MV-4-11 (cell line): Measurements from ENCODE around the gene TMEM167A.

Experiments used
- DNase-seq: peaks from one replicate; lab custom pipeline; 2025; lab: John Stamatoyannopoulos, UW

TMEM167A gene

GRCh38 chr5:83076742-83077661 is at the start of gene TMEM167A, which contains the start of gene XRCC4:
TMEM167A (minus strand) TSS chr5:83077394; CDS start chr5:83077323, 71 bp downstream.
XRCC4 (plus strand) TSS chr5:83077547; CDS start chr5:83104920, 27,373 bp downstream.
- DNase-seq = peak; percentile 99

- no peak for DNase-seq
Measured at GRCh38 chr5:83126501-83126900, 49.3 kb upstream of the TMEM167A start.

- DNase-seq = no peak
Measured at GRCh38 chr5:83125560-83125959, 48.4 kb upstream of the TMEM167A start.

- DNase-seq = no peak
Measured at GRCh38 chr5:83124593-83124992, 47.4 kb upstream of the TMEM167A start.

GRCh38 chr5:83118976-83119375 is 41.8 kb upstream of the TMEM167A start:
- DNase-seq = no peak

- DNase-seq = no peak
Measured at GRCh38 chr5:83118471-83118870, 41.3 kb upstream of the TMEM167A start.

- DNase-seq = no peak
Measured at GRCh38 chr5:83115816-83116215, 38.6 kb upstream of the TMEM167A start.

- no peak for DNase-seq
Measured at GRCh38 chr5:83109380-83109779, 32.2 kb upstream of the TMEM167A start.

GRCh38 chr5:83107692-83108420 is 30.7 kb upstream of the TMEM167A start:
- DNase-seq = no peak

- DNase-seq = no peak
Measured at GRCh38 chr5:83104021-83104420, 26.8 kb upstream of the TMEM167A start.

GRCh38 chr5:83102364-83102980 is 25.3 kb upstream of the TMEM167A start:
- no peak for DNase-seq

- no peak for DNase-seq
Measured at GRCh38 chr5:83101514-83101913, 24.3 kb upstream of the TMEM167A start.

GRCh38 chr5:83099445-83099844 is 22.3 kb upstream of the TMEM167A start:
- no peak for DNase-seq

- DNase-seq = no peak
Measured at GRCh38 chr5:83099001-83099400, 21.8 kb upstream of the TMEM167A start.

GRCh38 chr5:83097689-83098231 is 20.6 kb upstream of the TMEM167A start:
- no peak for DNase-seq

GRCh38 chr5:83096660-83097339 is 19.6 kb upstream of the TMEM167A start:
- DNase-seq = peak; percentile 17

GRCh38 chr5:83095957-83096539 is 18.9 kb upstream of the TMEM167A start:
- DNase-seq = peak; percentile 1

- no peak for DNase-seq
Measured at GRCh38 chr5:83095163-83095956, 18.2 kb upstream of the TMEM167A start.

- DNase-seq = no peak
Measured at GRCh38 chr5:83093692-83094091, 16.5 kb upstream of the TMEM167A start.

GRCh38 chr5:83092619-83093018 is 15.4 kb upstream of the TMEM167A start:
- no peak for DNase-seq
